RKO (cell line): Measurements from ENCODE around the gene PRR29.
A peak's percentile ranks its signal among the peaks of the same experiment; 100 is the strongest.
"Not testable (repeated sequence)": the region's sequence is repeated elsewhere in the genome, so short reads cannot be mapped to it uniquely, and the experiment has no call there.

ENCODE experiments used
- DNase-seq: peaks from one replicate; pipeline ENCODE4 v3.0.0-alpha.2; 2016; ENCODE audit warnings: low spot score

Gene PRR29

GRCh38 chr17:64015447-64015846 lies 17.3 kb downstream of the PRR29 start:
- DNase-seq: no peak

- no peak for DNase-seq
These were observed 18.2 kb downstream of the PRR29 start for GRCh38 chr17:64016231-64016784.

GRCh38 chr17:64016974-64017373 lies 18.8 kb downstream of the PRR29 start:
- no peak for DNase-seq

GRCh38 chr17:64017381-64017980 lies 19.3 kb downstream of the PRR29 start:
- DNase-seq: no peak

- DNase-seq: not testable (repeated sequence)
These were observed 21.4 kb downstream of the PRR29 start for GRCh38 chr17:64019551-64019961.

GRCh38 chr17:64020056-64020766 lies 22.1 kb downstream of the PRR29 start, which contains the start of gene ICAM2:
Gene ICAM2, minus strand, starts transcription at chr17:64020633. Its CDS starts 13,942 bp downstream, at chr17:64006691.
- DNase-seq: peak; percentile 48

GRCh38 chr17:64022611-64023063 lies 24.5 kb downstream of the PRR29 start:
- DNase-seq: no peak

GRCh38 chr17:64024215-64024654 lies 26.1 kb downstream of the PRR29 start:
- no peak for DNase-seq

- DNase-seq: peak; percentile 51
These were observed 26.9 kb downstream of the PRR29 start for GRCh38 chr17:64024781-64025731.

- DNase-seq: peak; percentile 86
These were observed 27.7 kb downstream of the PRR29 start for GRCh38 chr17:64025732-64026294.

GRCh38 chr17:64028874-64029464 lies 30.8 kb downstream of the PRR29 start:
- peak; percentile 72 for DNase-seq

- DNase-seq: no peak
These were observed 33.9 kb downstream of the PRR29 start for GRCh38 chr17:64032081-64032480.

GRCh38 chr17:64036198-64036922 lies 38.2 kb downstream of the PRR29 start:
- DNase-seq: no peak

GRCh38 chr17:64037180-64037579 lies 39.0 kb downstream of the PRR29 start:
- DNase-seq: no peak

- no peak for DNase-seq
These were observed 39.7 kb downstream of the PRR29 start for GRCh38 chr17:64037802-64038201.

- DNase-seq: no peak
These were observed 40.4 kb downstream of the PRR29 start for GRCh38 chr17:64038331-64039105.

GRCh38 chr17:64039106-64039400 lies 40.9 kb downstream of the PRR29 start:
- no peak for DNase-seq

GRCh38 chr17:64040206-64040605 lies 42.1 kb downstream of the PRR29 start:
- DNase-seq: no peak

- no peak for DNase-seq
These were observed 43.8 kb downstream of the PRR29 start for GRCh38 chr17:64041912-64042311.
